SW480 (cell line): Measurements from ENCODE around the gene TWF2.
"Not testable (repeated sequence)": the region's sequence is repeated elsewhere in the genome, so short reads cannot be mapped to it uniquely, and the experiment has no call there.

Source experiments
- DNase-seq: peaks from one replicate; pipeline ENCODE4 v3.0.0-alpha.2; 2016; ENCODE audit warnings: low spot score

Gene TWF2

DNA sequence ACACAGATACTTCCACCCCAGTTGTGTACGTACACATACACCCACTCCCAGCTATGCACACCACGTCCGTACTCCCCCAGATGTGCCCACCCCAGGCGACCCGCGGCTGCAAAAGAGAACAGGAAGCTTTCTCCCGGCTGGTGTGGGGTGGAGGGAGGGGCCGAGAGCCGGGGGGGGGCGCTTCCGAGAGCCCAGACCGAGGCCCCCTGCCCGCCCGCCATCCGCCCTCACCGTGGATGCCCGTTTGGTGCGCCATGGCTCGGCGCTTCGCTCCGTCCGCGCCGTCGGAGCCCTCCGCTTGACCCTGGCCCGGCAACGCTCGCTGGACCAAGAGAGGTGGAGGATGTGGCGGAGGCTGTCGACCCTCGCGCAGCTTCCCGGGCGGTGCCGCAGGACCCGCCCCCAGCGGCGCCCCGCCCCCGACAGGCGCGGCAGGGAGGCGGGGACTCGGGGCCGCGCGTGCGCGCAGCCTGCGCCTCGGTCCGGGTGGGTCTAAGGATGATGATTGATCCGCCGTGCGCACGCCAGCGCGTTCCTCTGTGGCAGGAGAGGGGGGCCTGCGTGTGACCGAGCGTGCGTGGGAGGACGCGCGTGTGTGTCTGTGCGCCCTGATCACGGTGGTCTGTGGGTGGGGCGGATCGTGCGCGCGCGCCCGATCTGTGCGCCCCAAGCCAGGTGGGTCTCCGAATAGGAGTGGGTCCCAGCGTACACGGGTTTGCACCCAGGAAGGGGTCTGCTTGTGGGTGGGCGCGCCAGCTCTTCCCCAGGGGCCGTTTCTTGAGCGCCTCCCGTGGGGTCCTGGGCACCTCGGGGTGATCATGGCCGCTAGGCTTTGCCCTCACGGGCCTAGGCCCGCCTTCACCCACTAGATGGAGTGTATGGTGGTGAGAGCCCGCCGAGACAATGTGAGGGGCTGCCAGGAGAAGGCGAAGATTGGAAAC is at the start of gene TWF2:
TWF2 (minus strand) TSS at position 398 of the 941 bp plus-strand sequence; CDS start at position 256, 142 bp downstream.
- peak; percentile 62 for DNase-seq

DNA sequence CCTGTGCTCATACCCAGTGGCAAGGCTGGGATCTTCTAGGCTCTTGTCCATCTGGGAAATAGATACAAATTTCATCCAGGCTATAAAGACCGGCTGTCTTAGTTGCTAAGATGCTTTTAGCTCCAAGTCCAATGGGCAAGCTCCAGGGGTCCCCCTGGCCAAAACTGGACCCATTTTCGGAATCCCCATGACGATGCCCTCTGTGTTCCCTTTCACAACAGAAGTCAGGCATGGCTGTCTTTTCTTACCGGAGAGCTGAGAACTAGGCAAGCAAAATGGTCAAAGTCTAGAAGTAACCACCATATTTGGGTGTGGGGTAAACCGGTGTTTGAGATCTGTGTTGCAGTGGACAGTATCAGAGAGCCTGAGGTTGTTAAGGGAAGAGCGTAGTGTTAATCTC is 49.7 kb upstream of the TWF2 start:
- DNase-seq: no peak

- no peak for DNase-seq
These were observed 47.8 kb upstream of the TWF2 start for GRCh38 chr3:52286777-52287110.

GRCh38 chr3:52284051-52284450 is 45.1 kb upstream of the TWF2 start:
- DNase-seq: not testable (repeated sequence)

- no peak for DNase-seq
These were observed 44.3 kb upstream of the TWF2 start for GRCh38 chr3:52283306-52283705.

DNA sequence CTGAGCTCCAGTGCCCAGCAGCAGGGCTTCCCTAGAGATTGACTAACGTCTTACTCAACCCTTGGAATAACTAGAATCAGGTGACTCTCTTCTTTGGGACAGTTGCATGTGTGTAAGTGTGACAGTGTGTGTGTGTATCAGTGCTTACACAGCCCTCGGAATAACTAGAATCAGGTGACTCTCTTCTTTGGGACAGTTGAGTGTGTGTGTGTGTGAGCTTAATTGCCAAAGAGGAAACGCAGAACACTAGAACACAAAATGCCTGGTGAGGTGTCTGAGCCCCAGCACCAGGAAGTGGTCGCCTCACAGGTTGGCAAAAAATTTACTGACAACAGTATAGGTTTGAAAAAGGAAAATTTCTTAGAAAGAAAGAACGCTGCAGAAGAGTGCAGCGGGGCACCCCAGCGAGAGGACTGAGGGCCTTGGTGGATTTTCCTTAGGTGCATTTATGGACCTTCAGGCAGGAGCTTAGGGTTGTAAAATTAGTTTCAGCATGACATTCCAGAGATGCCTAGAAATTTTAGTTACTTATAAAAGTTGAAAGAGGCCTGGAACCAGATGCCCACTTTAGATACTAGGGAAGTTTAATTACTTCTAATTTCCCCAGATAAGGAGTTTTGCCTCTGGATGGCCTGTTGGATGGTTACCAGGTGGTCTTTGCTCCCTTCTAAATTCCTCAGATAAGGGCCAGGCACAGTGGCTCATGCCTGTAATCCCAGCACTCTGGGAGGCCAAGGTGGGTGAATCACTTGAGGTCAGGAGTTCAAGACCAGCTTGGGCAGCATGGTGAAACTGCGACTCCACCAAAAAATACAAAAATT is 43.2 kb upstream of the TWF2 start:
- no peak for DNase-seq

- no peak for DNase-seq
These were observed 41.1 kb upstream of the TWF2 start for GRCh38 chr3:52280050-52280461.

GRCh38 chr3:52279596-52279995 is 40.6 kb upstream of the TWF2 start:
- DNase-seq: no peak

DNA sequence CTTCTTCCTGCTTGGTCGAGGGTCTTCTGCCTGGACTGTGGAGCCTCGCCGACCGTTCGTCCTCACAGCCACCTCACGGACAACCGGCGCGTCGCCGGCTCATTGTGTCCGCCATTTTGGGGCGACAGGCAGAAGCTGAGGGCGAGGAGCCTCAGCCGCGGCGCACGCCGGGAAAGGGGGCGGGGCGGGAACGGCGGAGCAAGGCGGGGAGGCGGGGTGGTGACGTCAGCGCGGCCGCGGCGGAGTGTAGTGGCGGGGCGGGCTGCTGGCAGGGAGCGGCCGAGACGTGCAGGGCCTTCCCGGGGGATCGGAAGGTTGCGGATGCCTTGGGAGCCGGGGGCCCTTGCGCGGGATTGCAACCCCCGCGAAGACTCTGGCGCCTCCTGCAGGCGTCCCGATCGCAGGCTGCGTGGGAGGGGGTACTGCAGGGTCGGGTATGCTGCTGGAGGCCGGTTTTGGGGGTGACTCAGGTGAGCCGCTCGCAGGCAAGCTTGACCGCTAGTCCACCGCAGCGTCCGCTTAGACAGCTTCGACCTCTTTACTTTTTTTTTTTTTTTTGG is 39.6 kb upstream of the TWF2 start, which contains the start of gene WDR82:
WDR82 (minus strand) TSS at position 140 of the 560 bp plus-strand sequence. CDS start 288 bp downstream, outside the sequence.
- peak; percentile 92 for DNase-seq

GRCh38 chr3:52277972-52278509 is 39.1 kb upstream of the TWF2 start:
- DNase-seq: peak; percentile 70

GRCh38 chr3:52277071-52277964 is 38.4 kb upstream of the TWF2 start:
- DNase-seq: peak; percentile 58

- DNase-seq: not testable (repeated sequence)
These were observed 35.8 kb upstream of the TWF2 start for GRCh38 chr3:52274781-52275180.

DNA sequence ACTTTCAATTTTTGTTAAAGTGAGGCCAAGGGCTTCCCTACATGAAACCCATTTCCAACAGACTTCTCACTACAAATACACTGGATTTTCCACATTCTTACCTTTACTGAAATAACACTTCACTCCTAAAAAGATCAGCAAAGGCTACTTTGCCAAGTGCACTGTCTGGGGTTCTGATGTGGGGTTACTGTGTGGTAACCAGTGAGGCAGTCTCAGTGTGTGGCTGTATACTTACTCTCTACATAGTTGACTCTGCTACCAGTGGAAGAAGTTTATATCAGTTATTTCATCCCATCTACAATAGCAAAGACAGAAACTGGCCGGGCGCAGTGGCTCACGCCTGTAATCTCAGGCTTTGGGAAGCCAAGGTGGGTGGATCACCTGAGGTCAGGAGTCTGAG is 33.9 kb upstream of the TWF2 start:
- DNase-seq: no peak

DNA sequence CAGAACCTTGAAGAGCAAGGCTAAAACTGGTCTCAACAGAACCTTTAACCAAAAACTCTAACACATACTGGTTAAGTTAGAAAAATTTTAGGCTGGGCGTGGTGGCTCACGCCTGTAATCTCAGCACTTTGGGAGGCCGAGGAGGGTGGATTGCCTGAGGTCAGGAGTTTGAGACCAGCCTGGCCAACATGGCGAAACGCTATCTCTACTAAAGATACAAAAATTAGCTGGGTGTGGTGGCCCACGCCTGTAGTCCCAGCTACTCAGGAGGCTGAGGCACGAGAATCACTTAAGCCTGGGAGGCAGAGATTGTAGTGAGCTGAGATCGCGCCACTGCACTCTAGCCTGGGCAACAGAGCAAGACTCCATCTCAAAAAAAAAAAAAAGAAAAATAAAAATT is 33.2 kb upstream of the TWF2 start:
- not testable (repeated sequence) for DNase-seq

GRCh38 chr3:52270252-52270754 is 31.3 kb upstream of the TWF2 start:
- no peak for DNase-seq

- DNase-seq: no peak
These were observed 30.8 kb upstream of the TWF2 start for GRCh38 chr3:52269776-52270175.

GRCh38 chr3:52268036-52268435 is 29.1 kb upstream of the TWF2 start:
- no peak for DNase-seq

DNA sequence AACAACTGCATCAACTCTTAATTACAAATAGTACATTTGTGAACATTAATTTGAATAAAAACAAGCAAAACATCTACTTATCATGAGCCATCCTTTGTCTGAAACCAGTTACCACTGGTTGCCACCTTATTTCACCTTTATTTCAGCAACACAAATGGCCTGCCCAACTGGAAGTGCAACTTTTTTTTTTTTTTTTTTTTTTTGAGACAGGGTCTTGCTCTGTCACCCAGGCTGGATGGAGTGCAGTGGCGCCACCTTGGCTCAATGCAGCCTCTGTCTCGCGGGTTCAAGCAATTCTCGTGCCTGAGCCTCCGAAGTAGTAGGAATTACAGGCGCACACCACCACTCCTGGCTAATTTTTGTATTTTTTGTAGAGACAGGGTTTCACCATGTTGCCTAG is 26.4 kb upstream of the TWF2 start:
- no peak for DNase-seq

- DNase-seq: no peak
These were observed 23.5 kb upstream of the TWF2 start for GRCh38 chr3:52262447-52262846.

- no peak for DNase-seq
These were observed 20.5 kb upstream of the TWF2 start for GRCh38 chr3:52259448-52259847.

DNA sequence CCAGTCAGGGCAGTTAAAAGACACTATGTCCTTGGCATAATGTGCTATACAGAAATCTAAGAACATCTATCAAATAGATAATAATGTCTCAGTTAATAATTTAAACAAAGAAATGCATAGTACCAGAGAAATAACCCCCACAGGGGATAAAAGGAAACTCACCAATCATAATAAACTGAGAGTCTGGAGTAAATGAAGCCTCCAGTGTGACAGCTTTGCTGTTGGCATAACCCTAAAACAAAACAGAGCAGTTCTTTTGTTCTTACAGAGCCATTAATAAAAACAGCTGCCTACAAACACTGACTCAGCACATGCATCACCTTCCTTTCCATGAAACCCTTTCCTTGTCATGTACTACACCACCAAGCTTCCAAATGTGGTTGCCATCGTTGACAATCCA is 20.1 kb upstream of the TWF2 start:
- no peak for DNase-seq
